BE2C (cell line): Measurements from ENCODE around the gene RNF11.

ENCODE experiments used
- DNase-seq: peaks from one replicate; pipeline ENCODE4 v3.0.0-alpha.2; 2020
- H3K27me3 ChIP-seq: fragments of 250-450 bp; sonication (Bioruptor Pico); 2 replicates; pipeline ENCODE4 v1.5.1; 2020; ENCODE audit warnings: mild to moderate bottlenecking
- H3K36me3 ChIP-seq: fragments of 250-450 bp; sonication (Bioruptor Pico); 2 replicates; pipeline ENCODE4 v1.5.1; 2020; ENCODE audit warnings: mild to moderate bottlenecking
- H3K4me1 ChIP-seq: fragments of 250-450 bp; sonication (Bioruptor Pico); 2 replicates; pipeline ENCODE4 v1.5.1; 2020
- H3K4me3 ChIP-seq: 2 replicates; pipeline ENCODE4 v1.5.1; 2011; ENCODE audit warnings: low read depth, low read length
- H3K9me3 ChIP-seq: fragments of 250-450 bp; sonication (Bioruptor Pico); 2 replicates; pipeline ENCODE4 v1.5.1; 2020
- TF ChIP-seq, protein P1 (sequence below): IDR thresholded peaks from 2 replicates; pipeline ENCODE4 v1.5.1; 2012; ENCODE audit warnings: mild to moderate bottlenecking, low read depth, low read length

The RNF11 gene

GRCh38 chr1:51266181-51266580 lies 30.1 kb downstream of the RNF11 start:
- Histone ChIP-seq H3K4me3 (no peak overlapping the region), H3K27me3 (no peaks in the 10 kb centered on the region), H3K4me1 (no peaks in the 10 kb centered on the region), H3K36me3 (no peaks in the 10 kb centered on the region), H3K9me3 (no peaks in the 10 kb centered on the region)
- no peak for DNase-seq
- TF ChIP-seq, protein P1, sequence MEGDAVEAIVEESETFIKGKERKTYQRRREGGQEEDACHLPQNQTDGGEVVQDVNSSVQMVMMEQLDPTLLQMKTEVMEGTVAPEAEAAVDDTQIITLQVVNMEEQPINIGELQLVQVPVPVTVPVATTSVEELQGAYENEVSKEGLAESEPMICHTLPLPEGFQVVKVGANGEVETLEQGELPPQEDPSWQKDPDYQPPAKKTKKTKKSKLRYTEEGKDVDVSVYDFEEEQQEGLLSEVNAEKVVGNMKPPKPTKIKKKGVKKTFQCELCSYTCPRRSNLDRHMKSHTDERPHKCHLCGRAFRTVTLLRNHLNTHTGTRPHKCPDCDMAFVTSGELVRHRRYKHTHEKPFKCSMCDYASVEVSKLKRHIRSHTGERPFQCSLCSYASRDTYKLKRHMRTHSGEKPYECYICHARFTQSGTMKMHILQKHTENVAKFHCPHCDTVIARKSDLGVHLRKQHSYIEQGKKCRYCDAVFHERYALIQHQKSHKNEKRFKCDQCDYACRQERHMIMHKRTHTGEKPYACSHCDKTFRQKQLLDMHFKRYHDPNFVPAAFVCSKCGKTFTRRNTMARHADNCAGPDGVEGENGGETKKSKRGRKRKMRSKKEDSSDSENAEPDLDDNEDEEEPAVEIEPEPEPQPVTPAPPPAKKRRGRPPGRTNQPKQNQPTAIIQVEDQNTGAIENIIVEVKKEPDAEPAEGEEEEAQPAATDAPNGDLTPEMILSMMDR = no peak

GRCh38 chr1:51266791-51267190 lies 30.7 kb downstream of the RNF11 start:
- Histone ChIP-seq H3K27me3 (no peaks in the 10 kb centered on the region), H3K36me3 (no peaks in the 10 kb centered on the region), H3K4me3 (no peak overlapping the region), H3K9me3 (no peaks in the 10 kb centered on the region), H3K4me1 (no peaks in the 10 kb centered on the region)
- TF ChIP-seq, protein P1 = no peak
- no peak for DNase-seq

DNA sequence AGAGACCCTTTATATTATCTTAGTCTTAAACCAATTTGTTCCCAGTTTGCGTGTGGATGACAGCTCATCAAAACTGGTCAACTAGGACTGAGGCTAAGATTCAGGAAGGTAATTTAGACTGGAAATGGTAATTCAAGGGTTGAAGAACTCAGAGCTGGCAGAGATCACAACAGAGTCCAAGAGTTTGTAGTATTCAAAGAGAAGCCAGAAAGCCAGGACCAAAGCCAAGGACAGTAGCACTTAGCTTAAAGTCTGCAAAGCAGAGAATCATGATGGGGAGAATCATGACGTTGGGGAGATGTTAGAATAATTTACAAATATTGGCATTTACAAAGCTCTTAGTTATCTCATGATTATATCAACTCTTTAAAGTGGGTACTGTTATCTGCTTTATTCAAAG lies 32.6 kb downstream of the RNF11 start:
- TF ChIP-seq, protein P1 = no peak
- no peaks in the 10 kb centered on the region for H3K9me3 ChIP-seq
- no peaks in the 10 kb centered on the region for H3K36me3 ChIP-seq
- no peaks in the 10 kb centered on the region for H3K27me3 ChIP-seq
- DNase-seq = no peak
- H3K4me3 ChIP-seq = no peak overlapping the region
- H3K4me1 ChIP-seq = no peaks in the 10 kb centered on the region

DNA sequence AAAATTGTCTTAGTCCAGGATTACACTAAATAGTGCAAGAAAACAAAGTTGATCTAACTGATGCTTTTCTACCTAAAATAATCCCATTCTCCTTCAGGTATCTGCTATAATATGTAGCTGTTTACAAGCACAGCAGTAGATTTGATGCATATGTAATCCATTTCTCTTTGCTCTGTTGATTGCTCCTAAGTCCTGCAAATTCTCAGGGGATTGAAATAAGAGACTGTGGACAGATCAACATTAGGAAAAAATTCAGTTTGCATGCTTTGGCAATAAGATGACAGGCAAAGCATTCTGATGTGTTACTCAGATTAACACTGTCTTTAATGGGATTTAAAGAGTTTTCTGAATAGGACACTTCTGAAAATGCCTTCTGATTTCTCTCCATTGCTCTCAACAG lies 34.7 kb downstream of the RNF11 start:
- no peaks in the 10 kb centered on the region for H3K27me3 ChIP-seq

GRCh38 chr1:51272916-51273315 lies 36.8 kb downstream of the RNF11 start:
- H3K4me3 ChIP-seq = no peak overlapping the region
- TF ChIP-seq, protein P1 = no peak
- no peaks in the 10 kb centered on the region for H3K9me3 ChIP-seq
- no peaks in the 10 kb centered on the region for H3K4me1 ChIP-seq
- H3K36me3 ChIP-seq = no peaks in the 10 kb centered on the region
- DNase-seq = no peak
- no peaks in the 10 kb centered on the region for H3K27me3 ChIP-seq

More for the DNA sequence above, 34.7 kb downstream of the RNF11 start:
- TF ChIP-seq, protein P1 = no peak
- Histone ChIP-seq H3K36me3 (no peaks in the 10 kb centered on the region), H3K4me1 (no peaks in the 10 kb centered on the region), H3K4me3 (no peak overlapping the region), H3K9me3 (no peaks in the 10 kb centered on the region)
- DNase-seq = no peak

- Histone ChIP-seq H3K4me1 (no peaks in the 10 kb centered on the region), H3K36me3 (no peaks in the 10 kb centered on the region), H3K4me3 (no peak overlapping the region), H3K27me3 (no peaks in the 10 kb centered on the region), H3K9me3 (no peaks in the 10 kb centered on the region)
- TF ChIP-seq, protein P1 = no peak
- no peak for DNase-seq
Observed at GRCh38 chr1:51274676-51275075, 38.6 kb downstream of the RNF11 start.
